Parathyroid adenoma (tissue), 2 donors: ENCODE results near the gene LILRB4.
"Not testable (repeated sequence)": the region's sequence is repeated elsewhere in the genome, so short reads cannot be mapped to it uniquely, and the experiment has no call there.

ENCODE experiments used
- H2AFZ ChIP-seq: fragments of 300-600 bp; sonication (generic); one replicate; pipeline ENCODE4 v1.7.0; 2017; ENCODE audit warnings: antibody characterized with exemption, mild to moderate bottlenecking
- H3K27ac ChIP-seq: fragments of 300-600 bp; sonication (generic); one replicate; pipeline ENCODE4 v1.7.0; 2017
- H3K27me3 ChIP-seq: fragments of 300-600 bp; sonication (generic); one replicate; pipeline ENCODE4 v1.7.0; 2017; ENCODE audit warnings: low read length; ENCODE audit not compliant: control insufficient read depth, insufficient read depth
- H3K36me3 ChIP-seq: fragments of 300-600 bp; sonication (generic); one replicate; pipeline ENCODE4 v1.7.0; 2017; ENCODE audit warnings: low read length; ENCODE audit not compliant: control insufficient read depth, insufficient read depth
- H3K4me1 ChIP-seq: fragments of 300-600 bp; sonication (generic); one replicate; pipeline ENCODE4 v1.7.0; 2017; ENCODE audit warnings: control low read depth
- H3K4me2 ChIP-seq: fragments of 300-600 bp; sonication (generic); one replicate; pipeline ENCODE4 v1.7.0; 2017; ENCODE audit warnings: low read length
- H3K4me3 ChIP-seq: fragments of 300-600 bp; sonication (generic); one replicate; pipeline ENCODE4 v1.7.0; 2017; ENCODE audit warnings: low read depth, low read length
- H3K79me2 ChIP-seq: fragments of 300-600 bp; sonication (generic); one replicate; pipeline ENCODE4 v1.7.0; 2017; ENCODE audit warnings: control low read depth
- H3K9ac ChIP-seq: fragments of 300-600 bp; sonication (generic); one replicate; pipeline ENCODE4 v1.7.0; 2017; ENCODE audit warnings: mild to moderate bottlenecking
- H3K9me3 ChIP-seq: fragments of 300-600 bp; sonication (generic); one replicate; pipeline ENCODE4 v1.7.0; 2017; ENCODE audit warnings: low read length; ENCODE audit not compliant: control insufficient read depth
- TF ChIP-seq, protein P1 (sequence below): fragments of 300-600 bp; sonication (generic); IDR thresholded peaks from one replicate; pipeline ENCODE4 v1.7.0; 2017; ENCODE audit warnings: antibody characterized with exemption, mild to moderate bottlenecking
- donor health status: primary hyperparathyroidism.

The LILRB4 gene

DNA sequence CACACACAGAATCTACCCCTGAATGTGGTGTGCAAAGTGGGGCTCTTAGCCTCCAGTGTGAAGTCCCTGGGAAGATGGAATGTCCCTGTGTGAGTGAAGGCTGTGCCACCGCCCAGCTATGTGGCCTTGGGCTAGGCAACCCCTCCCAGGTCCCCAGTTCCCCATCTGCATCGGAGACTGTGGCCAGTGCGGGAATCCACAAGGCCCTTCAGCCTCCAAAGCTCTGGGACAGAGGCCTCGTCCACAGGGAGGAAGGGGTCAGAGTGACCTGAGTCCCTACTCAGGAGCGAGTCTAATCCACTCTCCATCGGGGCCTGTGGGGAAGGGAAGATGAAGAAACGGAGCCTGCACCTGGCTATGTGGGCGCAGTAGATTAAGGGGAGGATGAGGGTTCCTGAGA lies 42.1 kb downstream of the LILRB4 start:
- H2AFZ ChIP-seq, result no peak overlapping the region
- no peaks in the 10 kb centered on the region for H3K79me2 ChIP-seq
- no peaks in the 10 kb centered on the region for H3K4me1 ChIP-seq
- H3K27me3 ChIP-seq, result no peaks in the 10 kb centered on the region
- H3K27ac ChIP-seq, result no peak overlapping the region
- TF ChIP-seq, protein P1, sequence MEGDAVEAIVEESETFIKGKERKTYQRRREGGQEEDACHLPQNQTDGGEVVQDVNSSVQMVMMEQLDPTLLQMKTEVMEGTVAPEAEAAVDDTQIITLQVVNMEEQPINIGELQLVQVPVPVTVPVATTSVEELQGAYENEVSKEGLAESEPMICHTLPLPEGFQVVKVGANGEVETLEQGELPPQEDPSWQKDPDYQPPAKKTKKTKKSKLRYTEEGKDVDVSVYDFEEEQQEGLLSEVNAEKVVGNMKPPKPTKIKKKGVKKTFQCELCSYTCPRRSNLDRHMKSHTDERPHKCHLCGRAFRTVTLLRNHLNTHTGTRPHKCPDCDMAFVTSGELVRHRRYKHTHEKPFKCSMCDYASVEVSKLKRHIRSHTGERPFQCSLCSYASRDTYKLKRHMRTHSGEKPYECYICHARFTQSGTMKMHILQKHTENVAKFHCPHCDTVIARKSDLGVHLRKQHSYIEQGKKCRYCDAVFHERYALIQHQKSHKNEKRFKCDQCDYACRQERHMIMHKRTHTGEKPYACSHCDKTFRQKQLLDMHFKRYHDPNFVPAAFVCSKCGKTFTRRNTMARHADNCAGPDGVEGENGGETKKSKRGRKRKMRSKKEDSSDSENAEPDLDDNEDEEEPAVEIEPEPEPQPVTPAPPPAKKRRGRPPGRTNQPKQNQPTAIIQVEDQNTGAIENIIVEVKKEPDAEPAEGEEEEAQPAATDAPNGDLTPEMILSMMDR, result no peak
- H3K9me3 ChIP-seq, result no peaks in the 10 kb centered on the region
- H3K4me3 ChIP-seq, result no peak overlapping the region
- no peak overlapping the region for H3K9ac ChIP-seq
- no peak overlapping the region for H3K4me2 ChIP-seq
- no peaks in the 10 kb centered on the region for H3K36me3 ChIP-seq

DNA sequence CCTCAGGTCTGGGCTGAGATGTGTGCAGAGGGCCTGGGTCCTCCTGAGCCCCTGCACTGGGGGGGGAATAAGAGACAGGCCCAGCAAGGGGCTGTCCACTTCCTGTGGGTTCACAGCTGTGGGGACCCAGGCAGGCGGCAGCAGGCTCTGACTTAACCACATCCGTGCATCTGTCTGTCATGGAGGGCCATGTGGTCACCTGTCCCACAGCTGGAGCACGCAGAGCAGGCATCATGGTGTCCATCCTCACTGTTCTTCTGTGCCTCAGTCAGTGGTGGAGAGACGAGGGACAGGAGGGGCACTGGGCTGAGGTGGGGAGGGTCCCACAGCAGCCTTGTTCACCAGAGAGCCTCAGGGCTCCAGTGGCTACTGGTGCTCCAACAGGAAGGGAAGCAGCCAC lies 45.2 kb downstream of the LILRB4 start:
- H3K4me2 ChIP-seq, result no peak overlapping the region

DNA sequence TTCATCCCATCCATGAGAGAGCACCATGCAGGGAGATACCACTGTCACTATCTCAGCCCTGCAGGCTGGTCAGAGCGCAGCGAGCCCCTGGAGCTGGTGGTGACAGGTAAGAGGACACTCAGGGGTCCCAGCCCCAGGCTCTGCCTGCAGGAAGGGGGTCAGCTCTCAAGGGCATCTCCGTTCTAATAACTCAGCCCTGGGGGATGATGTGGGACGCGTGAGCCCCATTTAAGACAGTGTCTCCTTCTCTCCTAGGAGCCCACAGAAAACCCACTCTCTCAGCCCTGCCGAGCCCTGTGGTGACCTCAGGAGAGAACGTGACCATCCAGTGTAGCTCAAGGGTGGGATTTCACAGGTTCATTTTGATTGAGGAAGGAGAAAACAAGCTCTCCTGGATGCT lies 46.0 kb downstream of the LILRB4 start:
- H3K9me3 ChIP-seq, result no peaks in the 10 kb centered on the region
- no peak overlapping the region for H2AFZ ChIP-seq
- H3K4me2 ChIP-seq, result no peak overlapping the region
- no peaks in the 10 kb centered on the region for H3K79me2 ChIP-seq
- H3K9ac ChIP-seq, result no peak overlapping the region
- H3K4me1 ChIP-seq, result no peaks in the 10 kb centered on the region
- H3K27me3 ChIP-seq, result no peaks in the 10 kb centered on the region
- TF ChIP-seq, protein P1, result no peak
- H3K36me3 ChIP-seq, result no peaks in the 10 kb centered on the region
- no peak overlapping the region for H3K27ac ChIP-seq
- H3K4me3 ChIP-seq, result no peak overlapping the region

More for the DNA sequence above, 45.2 kb downstream of the LILRB4 start:
- Histone ChIP-seq H3K27me3 (no peaks in the 10 kb centered on the region), H2AFZ (no peak overlapping the region), H3K9me3 (no peaks in the 10 kb centered on the region), H3K4me1 (no peaks in the 10 kb centered on the region), H3K36me3 (no peaks in the 10 kb centered on the region), H3K27ac (no peak overlapping the region), H3K79me2 (no peaks in the 10 kb centered on the region), H3K4me3 (no peak overlapping the region), H3K9ac (no peak overlapping the region)
- TF ChIP-seq, protein P1, result no peak

DNA sequence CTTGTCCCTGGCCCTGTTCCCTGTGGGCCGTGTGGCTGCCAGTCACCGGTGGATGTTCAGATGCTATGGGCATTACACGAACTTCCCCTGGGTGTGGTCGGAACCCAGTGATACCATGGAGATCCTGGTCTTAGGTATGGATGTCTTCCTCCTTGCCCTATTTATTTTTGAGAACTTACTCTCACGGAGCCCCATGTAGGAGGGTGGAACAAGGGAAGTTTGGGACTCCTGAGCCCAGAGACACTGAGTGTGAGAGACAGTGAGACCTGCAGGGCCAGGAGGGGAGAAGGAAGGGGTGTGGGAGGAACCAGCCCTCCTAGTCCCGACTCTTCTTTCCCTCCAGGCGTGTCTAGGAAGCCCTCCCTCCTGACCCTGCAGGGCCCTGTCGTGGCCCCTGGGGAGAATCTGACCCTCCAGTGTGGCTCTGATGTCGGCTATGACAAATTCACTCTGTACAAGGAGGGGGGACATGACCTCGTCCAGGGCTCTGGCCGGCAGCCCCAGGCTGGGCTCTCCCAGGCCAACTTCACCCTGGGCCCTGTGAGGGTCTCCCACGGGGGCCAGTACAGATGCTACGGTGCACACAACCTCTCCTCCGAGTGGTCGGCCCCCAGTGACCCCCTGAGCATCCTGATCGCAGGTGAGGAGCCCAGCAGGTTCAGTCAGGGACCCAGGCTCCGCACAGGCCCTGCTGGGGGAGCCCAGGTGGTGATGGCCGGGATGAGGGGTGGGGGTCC lies 46.6 kb downstream of the LILRB4 start:
- Histone ChIP-seq H3K4me1 (no peaks in the 10 kb centered on the region), H3K36me3 (no peaks in the 10 kb centered on the region), H3K9me3 (no peaks in the 10 kb centered on the region), H3K27ac (no peak overlapping the region), H3K27me3 (no peaks in the 10 kb centered on the region), H3K4me3 (no peak overlapping the region), H3K79me2 (no peaks in the 10 kb centered on the region), H3K4me2 (no peak overlapping the region), H2AFZ (no peak overlapping the region), H3K9ac (no peak overlapping the region)
- TF ChIP-seq, protein P1, result no peak

DNA sequence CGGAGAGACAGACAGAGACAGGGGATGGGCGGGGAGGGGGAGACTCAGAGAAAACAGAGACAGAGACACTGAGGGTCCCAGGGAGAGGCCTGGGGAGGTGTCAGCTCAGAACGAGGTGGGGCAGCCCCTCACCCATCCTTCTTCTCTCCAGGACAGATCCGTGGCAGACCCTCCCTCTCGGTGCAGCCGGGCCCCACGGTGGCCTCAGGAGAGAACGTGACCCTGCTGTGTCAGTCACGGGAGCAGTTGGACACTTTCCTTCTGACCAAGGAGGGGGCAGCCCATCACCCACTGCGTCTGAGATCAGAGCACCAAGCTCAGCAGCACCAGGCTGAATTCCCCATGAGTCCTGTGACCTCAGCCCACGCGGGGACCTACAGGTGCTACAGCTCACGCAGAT lies 47.2 kb downstream of the LILRB4 start:
- H3K9ac ChIP-seq, H3K4me1 ChIP-seq, H3K4me2 ChIP-seq, H3K27ac ChIP-seq, H3K4me3 ChIP-seq, H3K27me3 ChIP-seq, H2AFZ ChIP-seq, H3K36me3 ChIP-seq, H3K79me2 ChIP-seq, H3K9me3 ChIP-seq: not testable (repeated sequence)
